GM19452 (cell line): Measurements from ENCODE around the gene EPN1.
"Not testable (repeated sequence)": the region's sequence is repeated elsewhere in the genome, so short reads cannot be mapped to it uniquely, and the experiment has no call there.

Source experiments
- ATAC-seq: cut with Tn5 transposase; IDR thresholded peaks from one replicate; pipeline ENCODE4 v1.9.1; 2021; ENCODE audit not compliant: unreplicated experiment

Gene EPN1

GRCh38 chr19:55717879-55718711 lies 43.1 kb downstream of the EPN1 start:
- ATAC-seq, result not testable (repeated sequence)

GRCh38 chr19:55720214-55720746 lies 45.3 kb downstream of the EPN1 start:
- ATAC-seq, result no peak

GRCh38 chr19:55720801-55721200 lies 45.8 kb downstream of the EPN1 start:
- no peak for ATAC-seq

- no peak for ATAC-seq
Observed at GRCh38 chr19:55723491-55723890, 48.5 kb downstream of the EPN1 start.

- ATAC-seq, result not testable (repeated sequence)
Observed at GRCh38 chr19:55730378-55730777, 55.4 kb downstream of the EPN1 start.

GRCh38 chr19:55738302-55738701 lies 63.3 kb downstream of the EPN1 start, which contains the start of gene NLRP9:
Gene NLRP9, minus strand, starts transcription at chr19:55738402. Its CDS starts 28 bp downstream, at chr19:55738374.
- ATAC-seq, result no peak

GRCh38 chr19:55750715-55751114 lies 75.7 kb downstream of the EPN1 start:
- ATAC-seq, result no peak

- no peak for ATAC-seq
Observed at GRCh38 chr19:55753401-55753800, 78.4 kb downstream of the EPN1 start.

GRCh38 chr19:55756808-55757207 lies 81.8 kb downstream of the EPN1 start:
- not testable (repeated sequence) for ATAC-seq

GRCh38 chr19:55758797-55759196 lies 83.8 kb downstream of the EPN1 start, which contains the start of gene RFPL4A:
Gene RFPL4A, plus strand, starts transcription at chr19:55759097. Its CDS starts 2,704 bp downstream, at chr19:55761801.
- ATAC-seq, result not testable (repeated sequence)
